Natural killer cell (primary cell): ENCODE measurements around the gene CRB2. TPM values are rescaled to one million over a fixed set of nuclear protein-coding genes. Genes with fewer than 3 reads are reported as not detected.

Experiments
- ATAC-seq, 3 donors: fragments of 150-1000 bp in 2 of 3; fragments of 200-7000 bp in 1 of 3; cut with Tn5 transposase; 1 replicate in 1 of 3; 2 replicates in 2 of 3; pipeline ENCODE4 v1.10.0; 2021; ENCODE audit warnings: mild to moderate bottlenecking in 2 of 3, moderate library complexity in 2 of 3
- DNase-seq, 2 donors: peaks; one replicate each; pipeline versions ENCODE4 v3.0.0 to v3.0.0-alpha.2; 2013 to 2021; ENCODE audit warnings: mixed read lengths in 1 of 2
- H3K27ac ChIP-seq: one replicate; pipeline ENCODE4 v1.5.1; 2013; ENCODE audit warnings: mild to moderate bottlenecking, low read length
- H3K27me3 ChIP-seq: one replicate; pipeline ENCODE4 v1.6.1; 2013; ENCODE audit warnings: low read length; ENCODE audit not compliant: control insufficient read depth, insufficient read depth
- H3K36me3 ChIP-seq: one replicate; pipeline ENCODE4 v1.6.1; 2013; ENCODE audit warnings: low read length; ENCODE audit not compliant: control insufficient read depth, insufficient read depth
- H3K4me1 ChIP-seq: one replicate; pipeline ENCODE4 v1.6.1; 2013; ENCODE audit warnings: low read length; ENCODE audit not compliant: control insufficient read depth, insufficient read depth
- H3K4me3 ChIP-seq: one replicate; pipeline ENCODE4 v1.5.1; 2013; ENCODE audit warnings: low read length
- H3K9me3 ChIP-seq: one replicate; pipeline ENCODE4 v1.6.1; 2013; ENCODE audit warnings: low read length; ENCODE audit not compliant: control insufficient read depth, insufficient read depth
- H3K27ac Mint-ChIP-seq, 2 donors: one replicate each; pipeline ENCODE4 v1.8.0; 2022; ENCODE audit warnings: mild to moderate bottlenecking in 2 of 2, mixed read lengths in 2 of 2, moderate library complexity in 1 of 2
- H3K27me3 Mint-ChIP-seq, 2 donors: one replicate each; pipeline ENCODE4 v1.8.0; 2022; ENCODE audit warnings: low read depth in 2 of 2, mixed read lengths in 2 of 2
- H3K36me3 Mint-ChIP-seq: one replicate; pipeline ENCODE4 v1.8.0; 2022; ENCODE audit warnings: mixed read lengths
- H3K4me1 Mint-ChIP-seq, 2 donors: one replicate each; pipeline ENCODE4 v1.8.0; 2022; ENCODE audit warnings: mixed read lengths in 2 of 2
- H3K4me3 Mint-ChIP-seq: one replicate; pipeline ENCODE4 v1.8.0; 2022; ENCODE audit warnings: mild to moderate bottlenecking, moderate library complexity, mixed read lengths
- H3K9me3 Mint-ChIP-seq, 2 donors: one replicate each; pipeline ENCODE4 v1.8.0; 2022; ENCODE audit warnings: mixed read lengths in 2 of 2
- CTCF ChIP-seq: fragments of 200-600 bp; IDR thresholded peaks from one replicate; pipeline ENCODE4 v1.8.0; 2022; ENCODE audit warnings: antibody characterized with exemption
- WGBS: methylation state at CpG from one replicate; pipeline ENCODE4 v1.1.7; 2013; ENCODE audit warnings: missing lambda C conversion rate; ENCODE audit not compliant: insufficient coverage; 5-methylcytosine and 5-hydroxymethylcytosine counted together
- intact Hi-C: fragments of 100-400 bp; cut with micrococcal nuclease; formaldehyde crosslinking; loops from one replicate; pipeline ENCODE4 v1.14.2; 2022
- total RNA-seq, 4 donors: library from RNA; stranded (reverse); fragments of 120-200 nt in 1 of 4; gene quantifications; one replicate each; pipeline versions ENCODE4 v1.2.3 to v1.2.4, GENCODE V29; 2013 to 2022

Gene CRB2
- total RNA-seq, 3 donors from 2014 or later (not counting 1 experiment from before 2014, with no cell fraction given) = not detected

- H3K4me3 Mint-ChIP-seq = no peak overlapping the region
- no peak for DNase-seq
- intact Hi-C loops = no loop called here
Observed at GRCh38 chr9:123316053-123316718, 39.8 kb upstream of the CRB2 start.

GRCh38 chr9:123318202-123318601, 37.8 kb upstream of the CRB2 start:
- Histone ChIP-seq H3K4me1 (peaks cover 19% of the 10 kb centered on the region), H3K36me3 (no peaks in the 10 kb centered on the region), H3K27me3 (peaks cover 4% of the 10 kb centered on the region), H3K27ac (no peak overlapping the region), H3K4me3 (no peak overlapping the region), H3K9me3 (no peaks in the 10 kb centered on the region)
- WGBS = 56% methylated on average over 6 of the region's 7 CpGs
- TF ChIP-seq CTCF = no peak
- no peak for DNase-seq
- intact Hi-C loops = no loop called here
- Mint-ChIP-seq H3K27ac (no peak overlapping the region), H3K4me1 (peaks cover 11 to 18% of the 10 kb centered on the region in 2 donors), H3K9me3 (no peaks in the 10 kb centered on the region), H3K4me3 (no peak overlapping the region), H3K27me3 (peaks cover 40 to 51% of the 10 kb centered on the region in 2 donors), H3K36me3 (no peaks in the 10 kb centered on the region)
- no peak for ATAC-seq

More at GRCh38 chr9:123316053-123316718, 39.8 kb upstream of the CRB2 start:
- Histone ChIP-seq H3K4me1 (no peaks in the 10 kb centered on the region), H3K36me3 (no peaks in the 10 kb centered on the region), H3K4me3 (no peak overlapping the region), H3K27me3 (peaks cover 3% of the 10 kb centered on the region), H3K27ac (no peak overlapping the region), H3K9me3 (no peaks in the 10 kb centered on the region)
- TF ChIP-seq CTCF = no peak
- Mint-ChIP-seq H3K27me3 (peaks cover 35 to 59% of the 10 kb centered on the region in 2 donors), H3K4me1 (no peaks in the 10 kb centered on the region), H3K36me3 (no peaks in the 10 kb centered on the region), H3K9me3 (no peaks in the 10 kb centered on the region), H3K27ac (no peak overlapping the region)
- ATAC-seq = no peak
- 67% methylated on average over 7 of the region's 7 CpGs for WGBS

- Histone ChIP-seq H3K4me3 (no peak overlapping the region), H3K27me3 (peaks cover 8% of the 10 kb centered on the region), H3K36me3 (no peaks in the 10 kb centered on the region), H3K4me1 (peaks cover 24% of the 10 kb centered on the region), H3K27ac (no peak overlapping the region), H3K9me3 (no peaks in the 10 kb centered on the region)
- peaks cover 14 to 21% of the 10 kb centered on the region in 2 donors for H3K4me1 Mint-ChIP-seq
- no peak overlapping the region for H3K4me3 Mint-ChIP-seq
- DNase-seq (no peak), ATAC-seq (no peak)
- peaks cover 42 to 53% of the 10 kb centered on the region in 2 donors for H3K27me3 Mint-ChIP-seq
- intact Hi-C loops = no loop called here
- H3K27ac Mint-ChIP-seq = no peak overlapping the region
- no peaks in the 10 kb centered on the region for H3K36me3 Mint-ChIP-seq
- H3K9me3 Mint-ChIP-seq = no peaks in the 10 kb centered on the region
- 94% methylated on average over 7 of the region's 7 CpGs for WGBS
- no peak for TF ChIP-seq CTCF
Observed at GRCh38 chr9:123318961-123319421, 37.0 kb upstream of the CRB2 start.
